ENCODE data around the gene RORB.

DNA sequence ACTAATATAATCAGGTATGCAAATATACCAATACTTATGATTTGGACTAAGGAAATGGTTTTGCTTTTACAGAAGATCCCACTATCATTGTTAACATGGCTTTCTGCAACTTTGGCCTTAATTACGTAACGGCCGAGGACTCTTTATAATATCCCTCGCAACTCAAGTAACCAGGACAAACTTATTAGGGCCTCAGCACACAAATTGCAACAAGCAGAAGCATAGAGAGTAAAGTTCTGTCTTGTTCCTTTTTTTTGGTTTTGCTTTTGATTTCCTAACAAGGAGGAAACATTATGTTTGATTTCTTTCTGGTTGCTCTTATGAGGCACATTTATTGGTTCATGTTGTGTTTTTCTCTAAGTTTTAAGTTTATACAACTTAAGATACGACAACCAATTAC is 60.4 kb downstream of the RORB start:
- TF ChIP-seq FOXA2 (IDR thresholded peaks at IDR 0.05) (no peak), TAF1 (conservative IDR thresholded peaks at IDR 0.05) (no peak), RAD21 (IDR thresholded peaks at IDR 0.05) (no peak)
- TF ChIP-seq, protein P1, sequence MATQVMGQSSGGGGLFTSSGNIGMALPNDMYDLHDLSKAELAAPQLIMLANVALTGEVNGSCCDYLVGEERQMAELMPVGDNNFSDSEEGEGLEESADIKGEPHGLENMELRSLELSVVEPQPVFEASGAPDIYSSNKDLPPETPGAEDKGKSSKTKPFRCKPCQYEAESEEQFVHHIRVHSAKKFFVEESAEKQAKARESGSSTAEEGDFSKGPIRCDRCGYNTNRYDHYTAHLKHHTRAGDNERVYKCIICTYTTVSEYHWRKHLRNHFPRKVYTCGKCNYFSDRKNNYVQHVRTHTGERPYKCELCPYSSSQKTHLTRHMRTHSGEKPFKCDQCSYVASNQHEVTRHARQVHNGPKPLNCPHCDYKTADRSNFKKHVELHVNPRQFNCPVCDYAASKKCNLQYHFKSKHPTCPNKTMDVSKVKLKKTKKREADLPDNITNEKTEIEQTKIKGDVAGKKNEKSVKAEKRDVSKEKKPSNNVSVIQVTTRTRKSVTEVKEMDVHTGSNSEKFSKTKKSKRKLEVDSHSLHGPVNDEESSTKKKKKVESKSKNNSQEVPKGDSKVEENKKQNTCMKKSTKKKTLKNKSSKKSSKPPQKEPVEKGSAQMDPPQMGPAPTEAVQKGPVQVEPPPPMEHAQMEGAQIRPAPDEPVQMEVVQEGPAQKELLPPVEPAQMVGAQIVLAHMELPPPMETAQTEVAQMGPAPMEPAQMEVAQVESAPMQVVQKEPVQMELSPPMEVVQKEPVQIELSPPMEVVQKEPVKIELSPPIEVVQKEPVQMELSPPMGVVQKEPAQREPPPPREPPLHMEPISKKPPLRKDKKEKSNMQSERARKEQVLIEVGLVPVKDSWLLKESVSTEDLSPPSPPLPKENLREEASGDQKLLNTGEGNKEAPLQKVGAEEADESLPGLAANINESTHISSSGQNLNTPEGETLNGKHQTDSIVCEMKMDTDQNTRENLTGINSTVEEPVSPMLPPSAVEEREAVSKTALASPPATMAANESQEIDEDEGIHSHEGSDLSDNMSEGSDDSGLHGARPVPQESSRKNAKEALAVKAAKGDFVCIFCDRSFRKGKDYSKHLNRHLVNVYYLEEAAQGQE (IDR thresholded peaks at IDR 0.05): no peak
- TF ChIP-seq, protein P2, sequence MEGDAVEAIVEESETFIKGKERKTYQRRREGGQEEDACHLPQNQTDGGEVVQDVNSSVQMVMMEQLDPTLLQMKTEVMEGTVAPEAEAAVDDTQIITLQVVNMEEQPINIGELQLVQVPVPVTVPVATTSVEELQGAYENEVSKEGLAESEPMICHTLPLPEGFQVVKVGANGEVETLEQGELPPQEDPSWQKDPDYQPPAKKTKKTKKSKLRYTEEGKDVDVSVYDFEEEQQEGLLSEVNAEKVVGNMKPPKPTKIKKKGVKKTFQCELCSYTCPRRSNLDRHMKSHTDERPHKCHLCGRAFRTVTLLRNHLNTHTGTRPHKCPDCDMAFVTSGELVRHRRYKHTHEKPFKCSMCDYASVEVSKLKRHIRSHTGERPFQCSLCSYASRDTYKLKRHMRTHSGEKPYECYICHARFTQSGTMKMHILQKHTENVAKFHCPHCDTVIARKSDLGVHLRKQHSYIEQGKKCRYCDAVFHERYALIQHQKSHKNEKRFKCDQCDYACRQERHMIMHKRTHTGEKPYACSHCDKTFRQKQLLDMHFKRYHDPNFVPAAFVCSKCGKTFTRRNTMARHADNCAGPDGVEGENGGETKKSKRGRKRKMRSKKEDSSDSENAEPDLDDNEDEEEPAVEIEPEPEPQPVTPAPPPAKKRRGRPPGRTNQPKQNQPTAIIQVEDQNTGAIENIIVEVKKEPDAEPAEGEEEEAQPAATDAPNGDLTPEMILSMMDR (IDR thresholded peaks at IDR 0.05; ENCODE audit: low read depth, low read length, missing input control): no peak

All from liver (tissue), 3 donors.